ENCODE measurements around the gene NOS3. TPM values are rescaled to one million over a fixed set of nuclear protein-coding genes. Genes with fewer than 3 reads are reported as not detected.

NOS3 gene
- total and polyA plus RNA-seq, 9 of the 15 experiments (the other 6 are each of a cell fraction or from before 2014, with no cell fraction given): 1.1 to 121 (median 23.6) TPM

DNA sequence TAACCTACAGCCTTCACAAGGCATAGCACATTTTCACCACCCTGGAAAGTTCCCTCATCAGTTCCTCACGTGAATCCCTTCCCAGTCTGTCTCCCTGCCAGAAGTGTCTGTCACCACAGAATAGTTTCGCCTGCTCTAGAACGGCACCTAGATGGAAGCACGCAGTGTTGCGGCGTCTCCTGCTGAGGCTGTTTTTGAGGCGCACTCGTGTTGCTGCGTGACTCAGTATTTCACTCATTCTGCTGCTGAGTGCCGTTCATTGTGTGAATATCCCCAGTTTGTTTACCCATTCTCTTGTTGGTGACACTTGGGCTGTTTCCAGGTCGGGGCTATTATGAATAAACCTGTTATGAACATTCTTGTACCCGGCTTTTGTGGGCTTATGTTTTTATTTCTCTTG is 12.8 kb downstream of the NOS3 start (continued):
- TF ChIP-seq, protein P1, sequence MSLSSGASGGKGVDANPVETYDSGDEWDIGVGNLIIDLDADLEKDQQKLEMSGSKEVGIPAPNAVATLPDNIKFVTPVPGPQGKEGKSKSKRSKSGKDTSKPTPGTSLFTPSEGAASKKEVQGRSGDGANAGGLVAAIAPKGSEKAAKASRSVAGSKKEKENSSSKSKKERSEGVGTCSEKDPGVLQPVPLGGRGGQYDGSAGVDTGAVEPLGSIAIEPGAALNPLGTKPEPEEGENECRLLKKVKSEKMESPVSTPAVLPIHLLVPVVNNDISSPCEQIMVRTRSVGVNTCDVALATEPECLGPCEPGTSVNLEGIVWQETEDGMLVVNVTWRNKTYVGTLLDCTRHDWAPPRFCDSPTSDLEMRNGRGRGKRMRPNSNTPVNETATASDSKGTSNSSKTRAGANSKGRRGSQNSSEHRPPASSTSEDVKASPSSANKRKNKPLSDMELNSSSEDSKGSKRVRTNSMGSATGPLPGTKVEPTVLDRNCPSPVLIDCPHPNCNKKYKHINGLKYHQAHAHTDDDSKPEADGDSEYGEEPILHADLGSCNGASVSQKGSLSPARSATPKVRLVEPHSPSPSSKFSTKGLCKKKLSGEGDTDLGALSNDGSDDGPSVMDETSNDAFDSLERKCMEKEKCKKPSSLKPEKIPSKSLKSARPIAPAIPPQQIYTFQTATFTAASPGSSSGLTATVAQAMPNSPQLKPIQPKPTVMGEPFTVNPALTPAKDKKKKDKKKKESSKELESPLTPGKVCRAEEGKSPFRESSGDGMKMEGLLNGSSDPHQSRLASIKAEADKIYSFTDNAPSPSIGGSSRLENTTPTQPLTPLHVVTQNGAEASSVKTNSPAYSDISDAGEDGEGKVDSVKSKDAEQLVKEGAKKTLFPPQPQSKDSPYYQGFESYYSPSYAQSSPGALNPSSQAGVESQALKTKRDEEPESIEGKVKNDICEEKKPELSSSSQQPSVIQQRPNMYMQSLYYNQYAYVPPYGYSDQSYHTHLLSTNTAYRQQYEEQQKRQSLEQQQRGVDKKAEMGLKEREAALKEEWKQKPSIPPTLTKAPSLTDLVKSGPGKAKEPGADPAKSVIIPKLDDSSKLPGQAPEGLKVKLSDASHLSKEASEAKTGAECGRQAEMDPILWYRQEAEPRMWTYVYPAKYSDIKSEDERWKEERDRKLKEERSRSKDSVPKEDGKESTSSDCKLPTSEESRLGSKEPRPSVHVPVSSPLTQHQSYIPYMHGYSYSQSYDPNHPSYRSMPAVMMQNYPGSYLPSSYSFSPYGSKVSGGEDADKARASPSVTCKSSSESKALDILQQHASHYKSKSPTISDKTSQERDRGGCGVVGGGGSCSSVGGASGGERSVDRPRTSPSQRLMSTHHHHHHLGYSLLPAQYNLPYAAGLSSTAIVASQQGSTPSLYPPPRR (CRISPR knock-in tag; IDR thresholded peaks at IDR 0.05; ENCODE audit: borderline replicate concordance): no peak
- TF ChIP-seq CTBP1 (IDR thresholded peaks at IDR 0.05; ENCODE audit: borderline replicate concordance): peak; percentile 71; the same call in 1 of the 2 replicates
- TF ChIP-seq MEF2A (IDR thresholded peaks at IDR 0.05; ENCODE audit: control insufficient read depth, low read depth, low read length): no peak
- TF ChIP-seq HSF4 (CRISPR knock-in tag; IDR thresholded peaks at IDR 0.05; ENCODE audit: borderline replicate concordance): no peak
- TF ChIP-seq PCBP2 (IDR thresholded peaks at IDR 0.05; ENCODE audit: low read depth, low read length, poor library complexity, severe bottlenecking): no peak
- TF ChIP-seq TAF15 (IDR thresholded peaks at IDR 0.05; ENCODE audit: low read depth, low read length): no peak
- no peak for TF ChIP-seq RB1 (IDR thresholded peaks at IDR 0.05; ENCODE audit: low read depth)
- TF ChIP-seq SMARCA5 (IDR thresholded peaks at IDR 0.05): no peak
- TF ChIP-seq, protein P2, sequence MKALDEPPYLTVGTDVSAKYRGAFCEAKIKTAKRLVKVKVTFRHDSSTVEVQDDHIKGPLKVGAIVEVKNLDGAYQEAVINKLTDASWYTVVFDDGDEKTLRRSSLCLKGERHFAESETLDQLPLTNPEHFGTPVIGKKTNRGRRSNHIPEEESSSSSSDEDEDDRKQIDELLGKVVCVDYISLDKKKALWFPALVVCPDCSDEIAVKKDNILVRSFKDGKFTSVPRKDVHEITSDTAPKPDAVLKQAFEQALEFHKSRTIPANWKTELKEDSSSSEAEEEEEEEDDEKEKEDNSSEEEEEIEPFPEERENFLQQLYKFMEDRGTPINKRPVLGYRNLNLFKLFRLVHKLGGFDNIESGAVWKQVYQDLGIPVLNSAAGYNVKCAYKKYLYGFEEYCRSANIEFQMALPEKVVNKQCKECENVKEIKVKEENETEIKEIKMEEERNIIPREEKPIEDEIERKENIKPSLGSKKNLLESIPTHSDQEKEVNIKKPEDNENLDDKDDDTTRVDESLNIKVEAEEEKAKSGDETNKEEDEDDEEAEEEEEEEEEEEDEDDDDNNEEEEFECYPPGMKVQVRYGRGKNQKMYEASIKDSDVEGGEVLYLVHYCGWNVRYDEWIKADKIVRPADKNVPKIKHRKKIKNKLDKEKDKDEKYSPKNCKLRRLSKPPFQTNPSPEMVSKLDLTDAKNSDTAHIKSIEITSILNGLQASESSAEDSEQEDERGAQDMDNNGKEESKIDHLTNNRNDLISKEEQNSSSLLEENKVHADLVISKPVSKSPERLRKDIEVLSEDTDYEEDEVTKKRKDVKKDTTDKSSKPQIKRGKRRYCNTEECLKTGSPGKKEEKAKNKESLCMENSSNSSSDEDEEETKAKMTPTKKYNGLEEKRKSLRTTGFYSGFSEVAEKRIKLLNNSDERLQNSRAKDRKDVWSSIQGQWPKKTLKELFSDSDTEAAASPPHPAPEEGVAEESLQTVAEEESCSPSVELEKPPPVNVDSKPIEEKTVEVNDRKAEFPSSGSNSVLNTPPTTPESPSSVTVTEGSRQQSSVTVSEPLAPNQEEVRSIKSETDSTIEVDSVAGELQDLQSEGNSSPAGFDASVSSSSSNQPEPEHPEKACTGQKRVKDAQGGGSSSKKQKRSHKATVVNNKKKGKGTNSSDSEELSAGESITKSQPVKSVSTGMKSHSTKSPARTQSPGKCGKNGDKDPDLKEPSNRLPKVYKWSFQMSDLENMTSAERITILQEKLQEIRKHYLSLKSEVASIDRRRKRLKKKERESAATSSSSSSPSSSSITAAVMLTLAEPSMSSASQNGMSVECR (CRISPR knock-in tag; IDR thresholded peaks at IDR 0.05): no peak
- TF ChIP-seq ZNF551 (CRISPR knock-in tag; IDR thresholded peaks at IDR 0.05): no peak
- no peak for TF ChIP-seq POLR3G (IDR thresholded peaks at IDR 0.05; ENCODE audit: extremely low read depth, insufficient read length, insufficient replicate concordance)
- TF ChIP-seq MTF1 (CRISPR knock-in tag; IDR thresholded peaks at IDR 0.05; ENCODE audit: borderline replicate concordance): no peak
- no peak for TF ChIP-seq PTBP1 (IDR thresholded peaks at IDR 0.05; ENCODE audit: low read depth, low read length)
- no peak for TF ChIP-seq HNRNPH1 (optimal IDR thresholded peaks at IDR 0.05; ENCODE audit: low read depth, low read length)
- TF ChIP-seq NCOA1 (IDR thresholded peaks at IDR 0.05; ENCODE audit: low read depth): no peak
- no peak for TF ChIP-seq HEY1 (CRISPR knock-in tag; IDR thresholded peaks at IDR 0.05; ENCODE audit: borderline replicate concordance)
- TF ChIP-seq CBFB (CRISPR knock-in tag; IDR thresholded peaks at IDR 0.05): no peak
- no peak for TF ChIP-seq ZC3H8 (IDR thresholded peaks at IDR 0.05)
- no peak for TF ChIP-seq RFX1 (IDR thresholded peaks at IDR 0.05)
- no peak for TF ChIP-seq BRD9 (IDR thresholded peaks at IDR 0.05; ENCODE audit: low read depth, partially characterized antibody)

Measured in K562 (cell line).